ENCODE results near the gene PCP2.

Gene PCP2

GRCh38 chr19:7618771-7619510 lies 14.6 kb downstream of the PCP2 start:
- no peak for DNase-seq

- DNase-seq: no peak
These were observed 15.2 kb downstream of the PCP2 start for GRCh38 chr19:7618348-7618747.

- DNase-seq: no peak
These were observed 15.8 kb downstream of the PCP2 start for GRCh38 chr19:7617735-7618134.

- no peak for DNase-seq
These were observed 16.3 kb downstream of the PCP2 start for GRCh38 chr19:7617172-7617571.

- no peak for DNase-seq
These were observed 18.4 kb downstream of the PCP2 start for GRCh38 chr19:7614859-7615741.

GRCh38 chr19:7612282-7613274 lies 20.9 kb downstream of the PCP2 start:
- no peak for DNase-seq

GRCh38 chr19:7611541-7612279 lies 21.8 kb downstream of the PCP2 start:
- DNase-seq: no peak

GRCh38 chr19:7610491-7611240 lies 22.9 kb downstream of the PCP2 start:
- DNase-seq: no peak

- no peak for DNase-seq
These were observed 25.5 kb downstream of the PCP2 start for GRCh38 chr19:7607874-7608560.

GRCh38 chr19:7607212-7607873 lies 26.2 kb downstream of the PCP2 start:
- no peak for DNase-seq

- DNase-seq: no peak
These were observed 27.2 kb downstream of the PCP2 start for GRCh38 chr19:7606289-7606688.

GRCh38 chr19:7605490-7606222 lies 27.9 kb downstream of the PCP2 start:
- no peak for DNase-seq

- no peak for DNase-seq
These were observed 29.6 kb downstream of the PCP2 start for GRCh38 chr19:7603919-7604318.

GRCh38 chr19:7602935-7603497 lies 30.5 kb downstream of the PCP2 start:
- DNase-seq: no peak

GRCh38 chr19:7602240-7602934 lies 31.1 kb downstream of the PCP2 start:
- no peak for DNase-seq

- no peak for DNase-seq
These were observed 32.8 kb downstream of the PCP2 start for GRCh38 chr19:7600721-7601120.

GRCh38 chr19:7598180-7598579 lies 35.3 kb downstream of the PCP2 start:
- DNase-seq: no peak

GRCh38 chr19:7597689-7598088 lies 35.8 kb downstream of the PCP2 start:
- DNase-seq: no peak
